H1 (cell line): ENCODE results near the gene NEK10.

Source experiments
- ATF3 ChIP-seq: IDR thresholded peaks from 2 replicates; pipeline ENCODE4 v1.6.1; 2011; ENCODE audit warnings: low read depth, mild to moderate bottlenecking, low read length; ENCODE audit not compliant: insufficient read depth
- CHD1 ChIP-seq: IDR thresholded peaks from 2 replicates; pipeline ENCODE4 v1.6.1; 2012; ENCODE audit warnings: low read depth, low read length, improper control_type of control experiment
- EP300 ChIP-seq, 2 experiments: IDR thresholded peaks; 1 replicate in 1 of 2; 2 replicates in 1 of 2; pipeline ENCODE4 v1.6.1; 2011 to 2012; ENCODE audit warnings: low read depth in 2 of 2, low read length in 2 of 2, mild to moderate bottlenecking in 2 of 2, borderline replicate concordance in 1 of 2, inconsistent platforms in 1 of 2, moderate library complexity in 1 of 2
- JUN ChIP-seq: IDR thresholded peaks from 2 replicates; pipeline ENCODE4 v1.6.1; 2011; ENCODE audit warnings: low read depth, mild to moderate bottlenecking, improper control_type of control experiment, low read length
- POLR2A ChIP-seq, 2 experiments: IDR thresholded peaks; 1 replicate in 1 of 2; 2 replicates in 1 of 2; pipeline ENCODE4 v1.6.1; 2011; ENCODE audit warnings: low read depth in 2 of 2, low read length in 2 of 2, mild to moderate bottlenecking in 2 of 2; ENCODE audit errors: control extremely low read depth in 1 of 2
- POLR2AphosphoS5 ChIP-seq: IDR thresholded peaks from 2 replicates; pipeline ENCODE4 v1.6.1; 2011; ENCODE audit warnings: low read depth, low read length
- SP1 ChIP-seq: IDR thresholded peaks from 2 replicates; pipeline ENCODE4 v1.6.1; 2011; ENCODE audit warnings: low read depth, low read length
- TEAD4 ChIP-seq: IDR thresholded peaks from 2 replicates; pipeline ENCODE4 v1.6.1; 2012; ENCODE audit warnings: low read depth, low read length, inconsistent platforms, mixed read lengths
- TF ChIP-seq, protein P1 (sequence below), 3 experiments: IDR thresholded peaks; 1 replicate in 2 of 3; 2 replicates in 1 of 3; pipeline versions ENCODE4 v1.5.1 to v1.6.1; 2011; ENCODE audit warnings: low read length in 3 of 3, mild to moderate bottlenecking in 3 of 3, inconsistent platforms in 2 of 3, low read depth in 1 of 3, moderate library complexity in 1 of 3; ENCODE audit not compliant: insufficient read depth in 1 of 3; ENCODE audit errors: control extremely low read depth in 1 of 3
- TF ChIP-seq, protein P2 (sequence below): IDR thresholded peaks from 2 replicates; pipeline ENCODE4 v1.6.1; 2012; ENCODE audit warnings: inconsistent platforms
- TF ChIP-seq, protein P3 (sequence below): IDR thresholded peaks from 2 replicates; pipeline ENCODE4 v1.6.1; 2012; ENCODE audit warnings: low read length, inconsistent platforms
- TF ChIP-seq, protein P4 (sequence below): fragments of 300-600 bp; sonication (generic); IDR thresholded peaks from 2 replicates; pipeline ENCODE4 v1.7.1; 2012; ENCODE audit warnings: low read length, moderate library complexity, mild to moderate bottlenecking, inconsistent platforms; ENCODE audit not compliant: insufficient replicate concordance

GRCh38 chr3:27080258-27080525, 289.0 kb downstream of the NEK10 start:
- TF ChIP-seq SP1, result no peak
- TF ChIP-seq POLR2A (IDR thresholded peaks at IDR 0.05; ENCODE audit: control extremely low read depth in 1 of 2, low read depth in 2 of 2, low read length in 2 of 2), result no peak
- TF ChIP-seq, protein P1, sequence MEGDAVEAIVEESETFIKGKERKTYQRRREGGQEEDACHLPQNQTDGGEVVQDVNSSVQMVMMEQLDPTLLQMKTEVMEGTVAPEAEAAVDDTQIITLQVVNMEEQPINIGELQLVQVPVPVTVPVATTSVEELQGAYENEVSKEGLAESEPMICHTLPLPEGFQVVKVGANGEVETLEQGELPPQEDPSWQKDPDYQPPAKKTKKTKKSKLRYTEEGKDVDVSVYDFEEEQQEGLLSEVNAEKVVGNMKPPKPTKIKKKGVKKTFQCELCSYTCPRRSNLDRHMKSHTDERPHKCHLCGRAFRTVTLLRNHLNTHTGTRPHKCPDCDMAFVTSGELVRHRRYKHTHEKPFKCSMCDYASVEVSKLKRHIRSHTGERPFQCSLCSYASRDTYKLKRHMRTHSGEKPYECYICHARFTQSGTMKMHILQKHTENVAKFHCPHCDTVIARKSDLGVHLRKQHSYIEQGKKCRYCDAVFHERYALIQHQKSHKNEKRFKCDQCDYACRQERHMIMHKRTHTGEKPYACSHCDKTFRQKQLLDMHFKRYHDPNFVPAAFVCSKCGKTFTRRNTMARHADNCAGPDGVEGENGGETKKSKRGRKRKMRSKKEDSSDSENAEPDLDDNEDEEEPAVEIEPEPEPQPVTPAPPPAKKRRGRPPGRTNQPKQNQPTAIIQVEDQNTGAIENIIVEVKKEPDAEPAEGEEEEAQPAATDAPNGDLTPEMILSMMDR (IDR thresholded peaks at IDR 0.05; ENCODE audit: control extremely low read depth in 1 of 3, insufficient read depth in 1 of 3, low read depth in 1 of 3, low read length in 3 of 3), result no peak
- TF ChIP-seq, protein P2, sequence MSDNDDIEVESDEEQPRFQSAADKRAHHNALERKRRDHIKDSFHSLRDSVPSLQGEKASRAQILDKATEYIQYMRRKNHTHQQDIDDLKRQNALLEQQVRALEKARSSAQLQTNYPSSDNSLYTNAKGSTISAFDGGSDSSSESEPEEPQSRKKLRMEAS, result no peak
- TF ChIP-seq, protein P3, sequence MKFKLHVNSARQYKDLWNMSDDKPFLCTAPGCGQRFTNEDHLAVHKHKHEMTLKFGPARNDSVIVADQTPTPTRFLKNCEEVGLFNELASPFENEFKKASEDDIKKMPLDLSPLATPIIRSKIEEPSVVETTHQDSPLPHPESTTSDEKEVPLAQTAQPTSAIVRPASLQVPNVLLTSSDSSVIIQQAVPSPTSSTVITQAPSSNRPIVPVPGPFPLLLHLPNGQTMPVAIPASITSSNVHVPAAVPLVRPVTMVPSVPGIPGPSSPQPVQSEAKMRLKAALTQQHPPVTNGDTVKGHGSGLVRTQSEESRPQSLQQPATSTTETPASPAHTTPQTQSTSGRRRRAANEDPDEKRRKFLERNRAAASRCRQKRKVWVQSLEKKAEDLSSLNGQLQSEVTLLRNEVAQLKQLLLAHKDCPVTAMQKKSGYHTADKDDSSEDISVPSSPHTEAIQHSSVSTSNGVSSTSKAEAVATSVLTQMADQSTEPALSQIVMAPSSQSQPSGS, result no peak
- TF ChIP-seq ATF3, result no peak
- no peak for TF ChIP-seq EP300 (IDR thresholded peaks at IDR 0.05; ENCODE audit: borderline replicate concordance in 1 of 2, low read depth in 2 of 2, low read length in 2 of 2)
- no peak for TF ChIP-seq POLR2AphosphoS5
- TF ChIP-seq, protein P4, sequence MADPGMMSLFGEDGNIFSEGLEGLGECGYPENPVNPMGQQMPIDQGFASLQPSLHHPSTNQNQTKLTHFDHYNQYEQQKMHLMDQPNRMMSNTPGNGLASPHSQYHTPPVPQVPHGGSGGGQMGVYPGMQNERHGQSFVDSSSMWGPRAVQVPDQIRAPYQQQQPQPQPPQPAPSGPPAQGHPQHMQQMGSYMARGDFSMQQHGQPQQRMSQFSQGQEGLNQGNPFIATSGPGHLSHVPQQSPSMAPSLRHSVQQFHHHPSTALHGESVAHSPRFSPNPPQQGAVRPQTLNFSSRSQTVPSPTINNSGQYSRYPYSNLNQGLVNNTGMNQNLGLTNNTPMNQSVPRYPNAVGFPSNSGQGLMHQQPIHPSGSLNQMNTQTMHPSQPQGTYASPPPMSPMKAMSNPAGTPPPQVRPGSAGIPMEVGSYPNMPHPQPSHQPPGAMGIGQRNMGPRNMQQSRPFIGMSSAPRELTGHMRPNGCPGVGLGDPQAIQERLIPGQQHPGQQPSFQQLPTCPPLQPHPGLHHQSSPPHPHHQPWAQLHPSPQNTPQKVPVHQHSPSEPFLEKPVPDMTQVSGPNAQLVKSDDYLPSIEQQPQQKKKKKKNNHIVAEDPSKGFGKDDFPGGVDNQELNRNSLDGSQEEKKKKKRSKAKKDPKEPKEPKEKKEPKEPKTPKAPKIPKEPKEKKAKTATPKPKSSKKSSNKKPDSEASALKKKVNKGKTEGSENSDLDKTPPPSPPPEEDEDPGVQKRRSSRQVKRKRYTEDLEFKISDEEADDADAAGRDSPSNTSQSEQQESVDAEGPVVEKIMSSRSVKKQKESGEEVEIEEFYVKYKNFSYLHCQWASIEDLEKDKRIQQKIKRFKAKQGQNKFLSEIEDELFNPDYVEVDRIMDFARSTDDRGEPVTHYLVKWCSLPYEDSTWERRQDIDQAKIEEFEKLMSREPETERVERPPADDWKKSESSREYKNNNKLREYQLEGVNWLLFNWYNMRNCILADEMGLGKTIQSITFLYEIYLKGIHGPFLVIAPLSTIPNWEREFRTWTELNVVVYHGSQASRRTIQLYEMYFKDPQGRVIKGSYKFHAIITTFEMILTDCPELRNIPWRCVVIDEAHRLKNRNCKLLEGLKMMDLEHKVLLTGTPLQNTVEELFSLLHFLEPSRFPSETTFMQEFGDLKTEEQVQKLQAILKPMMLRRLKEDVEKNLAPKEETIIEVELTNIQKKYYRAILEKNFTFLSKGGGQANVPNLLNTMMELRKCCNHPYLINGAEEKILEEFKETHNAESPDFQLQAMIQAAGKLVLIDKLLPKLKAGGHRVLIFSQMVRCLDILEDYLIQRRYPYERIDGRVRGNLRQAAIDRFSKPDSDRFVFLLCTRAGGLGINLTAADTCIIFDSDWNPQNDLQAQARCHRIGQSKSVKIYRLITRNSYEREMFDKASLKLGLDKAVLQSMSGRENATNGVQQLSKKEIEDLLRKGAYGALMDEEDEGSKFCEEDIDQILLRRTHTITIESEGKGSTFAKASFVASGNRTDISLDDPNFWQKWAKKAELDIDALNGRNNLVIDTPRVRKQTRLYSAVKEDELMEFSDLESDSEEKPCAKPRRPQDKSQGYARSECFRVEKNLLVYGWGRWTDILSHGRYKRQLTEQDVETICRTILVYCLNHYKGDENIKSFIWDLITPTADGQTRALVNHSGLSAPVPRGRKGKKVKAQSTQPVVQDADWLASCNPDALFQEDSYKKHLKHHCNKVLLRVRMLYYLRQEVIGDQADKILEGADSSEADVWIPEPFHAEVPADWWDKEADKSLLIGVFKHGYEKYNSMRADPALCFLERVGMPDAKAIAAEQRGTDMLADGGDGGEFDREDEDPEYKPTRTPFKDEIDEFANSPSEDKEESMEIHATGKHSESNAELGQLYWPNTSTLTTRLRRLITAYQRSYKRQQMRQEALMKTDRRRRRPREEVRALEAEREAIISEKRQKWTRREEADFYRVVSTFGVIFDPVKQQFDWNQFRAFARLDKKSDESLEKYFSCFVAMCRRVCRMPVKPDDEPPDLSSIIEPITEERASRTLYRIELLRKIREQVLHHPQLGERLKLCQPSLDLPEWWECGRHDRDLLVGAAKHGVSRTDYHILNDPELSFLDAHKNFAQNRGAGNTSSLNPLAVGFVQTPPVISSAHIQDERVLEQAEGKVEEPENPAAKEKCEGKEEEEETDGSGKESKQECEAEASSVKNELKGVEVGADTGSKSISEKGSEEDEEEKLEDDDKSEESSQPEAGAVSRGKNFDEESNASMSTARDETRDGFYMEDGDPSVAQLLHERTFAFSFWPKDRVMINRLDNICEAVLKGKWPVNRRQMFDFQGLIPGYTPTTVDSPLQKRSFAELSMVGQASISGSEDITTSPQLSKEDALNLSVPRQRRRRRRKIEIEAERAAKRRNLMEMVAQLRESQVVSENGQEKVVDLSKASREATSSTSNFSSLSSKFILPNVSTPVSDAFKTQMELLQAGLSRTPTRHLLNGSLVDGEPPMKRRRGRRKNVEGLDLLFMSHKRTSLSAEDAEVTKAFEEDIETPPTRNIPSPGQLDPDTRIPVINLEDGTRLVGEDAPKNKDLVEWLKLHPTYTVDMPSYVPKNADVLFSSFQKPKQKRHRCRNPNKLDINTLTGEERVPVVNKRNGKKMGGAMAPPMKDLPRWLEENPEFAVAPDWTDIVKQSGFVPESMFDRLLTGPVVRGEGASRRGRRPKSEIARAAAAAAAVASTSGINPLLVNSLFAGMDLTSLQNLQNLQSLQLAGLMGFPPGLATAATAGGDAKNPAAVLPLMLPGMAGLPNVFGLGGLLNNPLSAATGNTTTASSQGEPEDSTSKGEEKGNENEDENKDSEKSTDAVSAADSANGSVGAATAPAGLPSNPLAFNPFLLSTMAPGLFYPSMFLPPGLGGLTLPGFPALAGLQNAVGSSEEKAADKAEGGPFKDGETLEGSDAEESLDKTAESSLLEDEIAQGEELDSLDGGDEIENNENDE, result no peak
- no peak for TF ChIP-seq JUN
- no peak for TF ChIP-seq TEAD4
- TF ChIP-seq CHD1, result no peak
